ENCODE measurements around the gene E2F3.

E2F3 gene

DNA sequence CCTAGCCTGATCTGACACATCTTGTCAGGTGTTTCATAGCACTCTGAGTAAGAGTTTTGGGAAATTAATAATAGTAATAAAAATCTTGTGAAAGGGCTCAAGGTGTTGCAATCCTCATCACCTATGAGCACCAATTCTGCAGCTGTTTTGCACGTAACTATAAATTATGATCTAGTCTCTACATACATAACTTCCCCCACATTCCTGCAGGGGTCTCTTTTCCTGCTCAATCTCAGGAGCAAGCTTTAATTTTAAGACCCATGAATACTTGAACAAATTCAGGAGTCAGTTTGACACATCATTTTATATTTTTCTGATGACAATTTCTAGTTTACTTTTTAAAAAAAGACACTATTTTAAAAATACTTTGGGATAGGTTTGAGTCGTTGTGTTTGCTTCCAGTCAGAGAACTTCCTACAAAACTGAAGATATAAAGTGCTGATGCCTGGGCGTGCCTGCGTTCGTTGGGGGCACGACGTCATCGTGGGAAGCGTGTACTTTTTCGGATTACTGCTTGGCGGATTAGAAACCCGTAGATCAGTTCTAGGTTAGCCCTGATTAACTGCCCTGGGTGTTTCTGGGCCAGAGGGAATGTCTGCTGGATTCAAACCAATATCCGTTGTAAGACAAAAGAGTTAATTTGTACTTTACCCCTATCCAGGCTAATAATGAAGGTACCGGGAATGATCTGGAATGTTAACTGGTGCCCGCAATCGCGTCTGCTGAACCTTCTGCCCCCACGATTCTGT lies 1.0 kb upstream of the E2F3 start:
- intact Hi-C loops (cut with DNase I), result loop anchor here (5.0 kb wide), 2 partner anchors 108 to 127 kb away; no protein-coding TSS in a partner anchor
- no peak for DNase-seq

- intact Hi-C loops (cut with DNase I), result loop anchor here (5.0 kb wide), 2 partner anchors 110 to 125 kb away; no protein-coding TSS in a partner anchor
- DNase-seq, result no peak
These were observed 338 bp downstream of the E2F3 start for GRCh38 chr6:20402092-20402341.

DNA sequence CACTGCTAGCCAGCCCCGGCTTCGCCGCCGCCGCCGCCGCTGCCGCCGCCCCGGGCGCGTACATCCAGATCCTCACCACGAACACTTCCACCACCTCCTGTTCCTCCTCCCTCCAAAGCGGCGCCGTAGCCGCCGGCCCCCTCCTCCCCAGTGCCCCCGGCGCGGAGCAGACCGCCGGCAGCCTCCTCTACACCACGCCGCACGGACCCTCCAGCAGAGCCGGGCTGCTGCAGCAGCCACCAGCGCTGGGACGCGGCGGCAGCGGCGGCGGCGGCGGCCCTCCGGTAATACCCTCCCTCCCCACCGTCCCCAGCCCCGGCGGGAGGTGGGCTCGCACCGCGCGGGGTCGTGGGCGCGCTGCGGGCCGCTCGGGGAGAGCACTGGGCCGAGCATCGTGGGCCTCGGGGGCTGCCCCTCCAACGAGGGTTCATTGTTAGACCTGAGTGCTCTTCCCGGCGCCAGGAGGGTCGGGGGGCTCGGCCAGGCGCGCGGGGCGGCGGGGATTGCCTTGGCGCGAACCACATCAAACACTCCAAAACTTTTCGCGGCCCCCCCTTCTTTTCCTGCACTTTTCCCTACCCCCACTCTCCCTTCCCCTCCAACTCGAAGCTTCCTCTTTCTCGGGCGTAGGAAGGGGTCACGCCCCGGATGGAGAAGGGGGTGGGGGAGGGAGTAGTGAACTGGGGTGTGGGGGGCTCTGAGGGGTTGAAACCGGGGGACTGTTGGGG lies 827 bp downstream of the E2F3 start:
- peak in 7 of 10 donors; percentile 11 to 87 (median 22) for DNase-seq
- intact Hi-C loops (cut with DNase I), result loop anchor here (5.0 kb wide), 2 partner anchors 110 to 125 kb away; no protein-coding TSS in a partner anchor

- intact Hi-C loops (cut with DNase I), result loop anchor here (5.0 kb wide), 2 partner anchors 111 to 124 kb away; no protein-coding TSS in a partner anchor
- peak; percentile 50 to 96 (median 74) for DNase-seq
These were observed 1.5 kb downstream of the E2F3 start for GRCh38 chr6:20403070-20403765.

- intact Hi-C loops (cut with DNase I), result loop anchor here (5.0 kb wide), 2 partner anchors 112 to 123 kb away; no protein-coding TSS in a partner anchor
- peak in 4 of 10 donors; percentile 7 to 77 (median 19) for DNase-seq
These were observed 2.3 kb downstream of the E2F3 start for GRCh38 chr6:20403766-20404640.

DNA sequence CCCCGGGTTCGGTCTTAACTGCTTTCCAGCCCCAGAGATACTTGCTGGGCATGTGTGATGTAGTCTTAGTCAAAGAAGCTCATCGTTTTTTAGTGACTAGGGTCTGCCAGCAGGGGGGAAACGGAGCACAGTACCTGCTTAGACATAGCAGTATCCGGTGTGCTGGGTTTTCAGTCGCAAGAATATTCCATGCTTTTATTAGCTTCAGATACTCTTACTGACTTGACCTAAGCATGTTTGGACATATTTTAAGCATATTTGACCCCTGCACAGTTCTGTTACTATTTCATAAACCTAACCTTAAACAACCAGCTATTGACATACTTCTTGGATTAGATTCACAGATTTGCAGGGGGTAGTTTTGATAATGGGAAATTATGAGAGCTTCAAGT lies 3.0 kb downstream of the E2F3 start:
- intact Hi-C loops (cut with DNase I), result loop anchor here (5.0 kb wide), 2 partner anchors 112 to 123 kb away; no protein-coding TSS in a partner anchor
- DNase-seq, result peak in 1 of 10 donors; percentile 73

GRCh38 chr6:20408851-20409250 lies 7.2 kb downstream of the E2F3 start:
- intact Hi-C loops (cut with DNase I), result no loop called here
- DNase-seq, result no peak

GRCh38 chr6:20409427-20409971 lies 7.8 kb downstream of the E2F3 start:
- intact Hi-C loops (cut with DNase I), result no loop called here
- no peak for DNase-seq

DNA sequence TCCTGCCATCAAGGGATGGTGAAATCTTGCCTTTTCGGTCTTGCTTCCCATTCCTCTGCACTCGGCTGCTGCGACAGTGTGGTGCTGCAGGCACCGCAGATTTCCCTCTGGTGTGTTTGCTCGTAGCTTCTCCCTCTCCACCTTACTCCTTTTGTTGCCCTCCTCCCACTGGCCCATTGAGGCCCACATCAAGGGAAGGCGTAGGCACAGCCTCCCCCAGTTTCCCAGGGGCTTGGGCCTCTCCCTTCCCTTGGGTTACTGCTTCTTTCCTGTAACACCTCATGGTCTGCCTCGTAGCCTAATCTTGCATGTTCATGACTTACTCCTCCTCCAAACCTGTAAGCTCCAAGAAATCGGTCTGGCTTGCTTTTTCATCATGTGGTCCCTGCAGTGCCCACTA lies 9.9 kb downstream of the E2F3 start:
- intact Hi-C loops (cut with DNase I), result no loop called here
- DNase-seq, result peak in 1 of 10 donors; percentile 31

DNA sequence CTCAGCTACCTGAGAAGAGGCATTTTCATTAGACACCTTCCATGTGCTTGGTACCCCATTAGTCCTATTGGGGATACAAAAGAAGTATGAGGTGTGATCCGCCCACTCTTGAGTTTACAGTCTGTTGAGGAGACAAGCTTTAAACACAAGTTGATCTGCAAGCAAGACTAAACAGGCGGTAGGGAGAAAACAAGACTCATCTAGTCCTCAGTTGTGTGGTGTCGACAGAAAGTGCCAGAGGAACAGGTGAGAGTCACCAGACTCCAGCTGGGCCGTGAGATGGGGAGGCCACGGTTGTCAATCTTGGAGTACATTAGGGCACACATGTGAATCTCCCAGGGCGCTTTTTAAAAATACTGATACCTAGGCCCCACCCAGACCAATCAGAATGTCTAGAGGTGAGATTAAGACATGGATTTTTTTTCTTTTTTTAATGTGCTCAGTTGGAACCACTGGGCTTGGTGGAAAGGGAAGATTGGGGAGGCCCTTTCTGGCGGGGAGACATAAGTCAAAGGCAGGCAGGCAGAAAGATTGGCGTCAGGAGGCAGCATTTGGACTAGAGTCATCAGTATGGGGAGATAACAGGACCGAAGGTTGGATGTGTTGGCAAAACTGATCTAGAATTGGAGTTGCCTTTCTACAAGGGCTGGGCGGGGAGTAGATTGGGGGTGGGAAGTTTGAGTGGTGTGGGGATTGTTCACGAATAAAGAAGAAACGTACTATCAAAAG lies 10.4 kb downstream of the E2F3 start:
- intact Hi-C loops (cut with DNase I), result no loop called here
- DNase-seq, result no peak

GRCh38 chr6:20412682-20413073 lies 11.0 kb downstream of the E2F3 start:
- DNase-seq, result no peak
- intact Hi-C loops (cut with DNase I), result no loop called here

DNA sequence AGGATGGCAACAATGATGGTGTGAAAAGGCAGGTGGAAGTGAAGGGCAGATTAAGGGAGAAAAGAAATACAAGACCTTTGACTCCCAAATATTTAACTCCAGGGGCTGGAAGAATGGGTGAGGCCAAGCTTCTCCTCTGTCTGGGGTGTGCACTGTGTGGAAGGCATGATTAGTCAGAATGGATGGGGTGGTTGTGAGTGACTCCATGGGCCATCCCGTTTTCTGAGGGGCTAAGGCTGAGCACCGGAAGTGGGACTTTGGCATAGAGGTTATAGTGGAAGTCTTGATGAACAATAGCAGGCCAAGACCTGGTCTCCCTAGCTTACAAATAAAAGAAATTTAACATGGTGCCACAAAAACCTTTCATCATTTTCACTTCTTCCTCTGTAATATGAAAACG lies 12.1 kb downstream of the E2F3 start:
- intact Hi-C loops (cut with DNase I), result no loop called here
- DNase-seq, result no peak

DNA sequence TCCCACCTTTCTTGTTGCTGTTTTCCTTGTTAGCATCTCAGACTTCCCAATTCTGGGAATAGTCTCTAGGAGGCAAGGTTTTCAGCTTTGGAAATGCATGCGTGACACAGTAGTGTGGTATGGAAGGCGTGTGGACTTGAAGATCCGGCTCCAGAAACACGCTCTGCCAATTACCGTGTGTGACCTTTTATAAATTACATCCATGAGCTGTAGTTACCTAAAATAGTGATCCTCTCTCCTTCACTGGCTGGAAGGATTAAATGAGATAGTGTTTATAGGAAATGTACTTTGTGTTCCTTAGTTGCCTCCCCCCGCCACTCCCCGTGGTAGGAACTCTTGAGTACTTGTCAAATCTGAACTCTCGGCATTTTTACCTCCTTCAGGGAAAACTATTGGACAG lies 13.0 kb downstream of the E2F3 start:
- no peak for DNase-seq
- intact Hi-C loops (cut with DNase I), result no loop called here

DNA sequence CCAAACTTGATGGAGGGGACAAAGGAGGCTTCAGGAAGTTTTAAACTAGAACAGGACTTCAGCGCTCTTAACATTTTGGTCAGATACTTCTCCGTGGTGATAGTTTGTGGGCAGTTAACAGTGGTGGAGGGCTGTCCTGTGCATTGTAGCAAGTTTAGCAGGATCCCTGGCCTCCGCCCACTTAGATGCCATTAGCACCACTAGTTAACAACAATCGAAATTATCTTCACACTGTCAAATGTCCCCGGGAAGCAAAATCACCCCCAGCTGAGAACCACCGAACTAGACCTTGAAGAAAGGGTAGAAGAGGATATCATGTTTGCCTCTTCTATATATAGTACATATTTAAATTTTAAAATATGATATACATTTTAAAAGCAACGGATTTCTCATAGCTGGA lies 13.6 kb downstream of the E2F3 start:
- intact Hi-C loops (cut with DNase I), result no loop called here
- no peak for DNase-seq

DNA sequence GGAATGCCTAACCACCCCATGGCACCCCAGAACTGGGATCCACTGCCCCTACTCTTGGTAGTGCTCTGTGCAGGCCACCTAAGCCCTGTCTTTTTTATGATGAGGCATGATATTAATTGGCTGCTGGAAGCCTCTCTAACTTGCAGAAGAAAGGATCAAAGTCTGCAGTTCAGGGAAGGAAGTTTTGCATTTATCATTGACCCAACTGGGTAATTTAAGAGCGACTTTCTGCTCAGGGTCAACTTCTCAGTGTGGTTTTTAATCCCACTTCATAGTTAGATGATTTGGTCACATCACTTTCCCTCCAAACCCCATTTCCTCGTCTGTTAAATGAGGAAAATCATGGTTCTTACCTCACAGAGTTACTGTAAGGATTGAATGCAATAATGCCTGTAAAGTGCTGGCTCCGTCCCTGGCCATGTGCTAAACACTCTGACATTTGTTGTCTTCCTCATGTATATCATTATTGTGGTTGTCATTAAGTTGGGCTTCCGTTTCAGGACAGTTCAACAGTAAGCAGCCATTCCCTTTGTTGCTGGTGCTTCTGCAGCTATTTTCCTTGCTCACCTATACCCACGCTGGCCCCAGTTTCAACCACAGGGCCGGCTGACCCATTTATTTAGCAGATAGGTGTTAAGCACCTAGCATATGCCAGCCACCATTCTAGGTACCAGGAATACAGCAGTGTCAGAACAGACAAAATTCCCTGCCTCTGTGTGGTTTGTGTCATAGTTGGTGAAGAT lies 14.2 kb downstream of the E2F3 start:
- DNase-seq, result no peak
- intact Hi-C loops (cut with DNase I), result no loop called here

DNA sequence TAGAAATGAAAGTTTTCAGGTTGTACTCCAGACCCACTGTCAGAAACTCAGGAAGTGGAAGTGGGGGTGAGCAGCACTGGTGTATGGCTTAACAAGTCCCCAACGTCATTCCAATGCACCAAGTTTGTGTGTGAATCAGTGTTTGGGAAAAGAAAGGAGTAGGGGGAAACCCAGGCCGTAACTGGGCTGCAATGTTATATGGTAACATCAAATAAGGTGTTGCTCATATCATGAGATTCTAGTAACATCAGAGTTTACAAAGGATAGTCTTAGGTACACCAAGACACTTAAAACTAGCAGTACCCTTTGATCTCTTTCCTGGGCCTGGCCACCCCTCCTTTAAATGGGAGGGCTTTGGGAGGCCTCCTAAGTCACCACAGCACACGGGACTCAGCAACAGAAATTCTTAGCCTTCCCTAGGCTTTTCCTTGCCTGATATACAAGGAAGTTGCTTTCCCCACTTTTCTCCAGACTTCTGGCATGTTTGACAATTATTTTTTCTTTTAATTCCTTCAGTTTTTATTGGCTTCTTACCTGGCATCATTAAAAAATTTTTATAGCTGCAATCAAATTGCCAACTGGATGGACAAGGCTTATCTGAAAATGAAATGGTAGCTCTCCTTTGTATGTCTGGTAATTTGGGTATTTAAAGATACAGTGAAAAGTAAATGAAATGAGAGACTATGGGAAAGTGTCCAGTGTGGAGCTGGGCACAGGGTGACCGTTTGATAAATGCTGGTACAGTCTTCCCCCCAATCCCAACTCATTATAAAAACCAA lies 15.1 kb downstream of the E2F3 start:
- intact Hi-C loops (cut with DNase I), result no loop called here
- no peak for DNase-seq

GRCh38 chr6:20417819-20418218 lies 16.1 kb downstream of the E2F3 start:
- DNase-seq, result peak in 1 of 10 donors; percentile 26
- intact Hi-C loops (cut with DNase I), result no loop called here
